ENCODE results near the gene GPC5. TPM values are rescaled to one million over a fixed set of nuclear protein-coding genes. Genes with fewer than 3 reads are reported as not detected.
A peak's percentile ranks its signal among the peaks of the same experiment; 100 is the strongest.

The GPC5 gene
- total and polyA plus RNA-seq, 9 of the 15 experiments (the other 6 are each of a cell fraction or from before 2014, with no cell fraction given): 0.18 to 0.27 TPM; not detected in 7

GRCh38 chr13:92494915-92495314, 1096.5 kb downstream of the GPC5 start (continued):
- TF ChIP-seq, protein P1, sequence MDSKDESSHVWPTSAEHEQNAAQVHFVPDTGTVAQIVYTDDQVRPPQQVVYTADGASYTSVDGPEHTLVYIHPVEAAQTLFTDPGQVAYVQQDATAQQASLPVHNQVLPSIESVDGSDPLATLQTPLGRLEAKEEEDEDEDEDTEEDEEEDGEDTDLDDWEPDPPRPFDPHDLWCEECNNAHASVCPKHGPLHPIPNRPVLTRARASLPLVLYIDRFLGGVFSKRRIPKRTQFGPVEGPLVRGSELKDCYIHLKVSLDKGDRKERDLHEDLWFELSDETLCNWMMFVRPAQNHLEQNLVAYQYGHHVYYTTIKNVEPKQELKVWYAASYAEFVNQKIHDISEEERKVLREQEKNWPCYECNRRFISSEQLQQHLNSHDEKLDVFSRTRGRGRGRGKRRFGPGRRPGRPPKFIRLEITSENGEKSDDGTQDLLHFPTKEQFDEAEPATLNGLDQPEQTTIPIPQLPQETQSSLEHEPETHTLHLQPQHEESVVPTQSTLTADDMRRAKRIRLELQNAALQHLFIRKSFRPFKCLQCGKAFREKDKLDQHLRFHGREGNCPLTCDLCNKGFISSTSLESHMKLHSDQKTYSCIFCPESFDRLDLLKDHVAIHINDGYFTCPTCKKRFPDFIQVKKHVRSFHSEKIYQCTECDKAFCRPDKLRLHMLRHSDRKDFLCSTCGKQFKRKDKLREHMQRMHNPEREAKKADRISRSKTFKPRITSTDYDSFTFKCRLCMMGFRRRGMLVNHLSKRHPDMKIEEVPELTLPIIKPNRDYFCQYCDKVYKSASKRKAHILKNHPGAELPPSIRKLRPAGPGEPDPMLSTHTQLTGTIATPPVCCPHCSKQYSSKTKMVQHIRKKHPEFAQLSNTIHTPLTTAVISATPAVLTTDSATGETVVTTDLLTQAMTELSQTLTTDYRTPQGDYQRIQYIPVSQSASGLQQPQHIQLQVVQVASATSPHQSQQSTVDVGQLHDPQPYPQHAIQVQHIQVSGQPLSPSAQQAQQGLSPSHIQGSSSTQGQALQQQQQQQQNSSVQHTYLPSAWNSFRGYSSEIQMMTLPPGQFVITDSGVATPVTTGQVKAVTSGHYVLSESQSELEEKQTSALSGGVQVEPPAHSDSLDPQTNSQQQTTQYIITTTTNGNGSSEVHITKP (IDR thresholded peaks at IDR 0.05; ENCODE audit: partially characterized antibody): no peak
- TF ChIP-seq FIP1L1 (IDR thresholded peaks at IDR 0.05; ENCODE audit: low read depth, low read length, poor library complexity, severe bottlenecking): no peak
- 0 out of 2 replicates have a peak, but pooled peaks have one; percentile 47 for TF ChIP-seq ZNF785 (CRISPR knock-in tag; IDR thresholded peaks at IDR 0.05)
- 0 out of 2 replicates have a peak, but pooled peaks have one; percentile 27 for TF ChIP-seq ZNF324 (CRISPR knock-in tag; IDR thresholded peaks at IDR 0.05)
- TF ChIP-seq, protein P2, sequence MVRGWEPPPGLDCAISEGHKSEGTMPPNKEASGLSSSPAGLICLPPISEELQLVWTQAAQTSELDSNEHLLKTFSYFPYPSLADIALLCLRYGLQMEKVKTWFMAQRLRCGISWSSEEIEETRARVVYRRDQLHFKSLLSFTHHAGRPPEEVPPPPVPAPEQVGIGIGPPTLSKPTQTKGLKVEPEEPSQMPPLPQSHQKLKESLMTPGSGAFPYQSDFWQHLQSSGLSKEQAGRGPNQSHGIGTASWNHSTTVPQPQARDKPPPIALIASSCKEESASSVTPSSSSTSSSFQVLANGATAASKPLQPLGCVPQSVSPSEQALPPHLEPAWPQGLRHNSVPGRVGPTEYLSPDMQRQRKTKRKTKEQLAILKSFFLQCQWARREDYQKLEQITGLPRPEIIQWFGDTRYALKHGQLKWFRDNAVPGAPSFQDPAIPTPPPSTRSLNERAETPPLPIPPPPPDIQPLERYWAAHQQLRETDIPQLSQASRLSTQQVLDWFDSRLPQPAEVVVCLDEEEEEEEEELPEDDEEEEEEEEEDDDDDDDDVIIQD (CRISPR knock-in tag; IDR thresholded peaks at IDR 0.05): no peak
- no peak for TF ChIP-seq THAP7 (CRISPR knock-in tag; IDR thresholded peaks at IDR 0.05)
- TF ChIP-seq FOXA3 (CRISPR knock-in tag; conservative IDR thresholded peaks at IDR 0.05 in 1 of 2, IDR thresholded peaks at IDR 0.05 in 1 of 2): no peak
- TF ChIP-seq, protein P3, sequence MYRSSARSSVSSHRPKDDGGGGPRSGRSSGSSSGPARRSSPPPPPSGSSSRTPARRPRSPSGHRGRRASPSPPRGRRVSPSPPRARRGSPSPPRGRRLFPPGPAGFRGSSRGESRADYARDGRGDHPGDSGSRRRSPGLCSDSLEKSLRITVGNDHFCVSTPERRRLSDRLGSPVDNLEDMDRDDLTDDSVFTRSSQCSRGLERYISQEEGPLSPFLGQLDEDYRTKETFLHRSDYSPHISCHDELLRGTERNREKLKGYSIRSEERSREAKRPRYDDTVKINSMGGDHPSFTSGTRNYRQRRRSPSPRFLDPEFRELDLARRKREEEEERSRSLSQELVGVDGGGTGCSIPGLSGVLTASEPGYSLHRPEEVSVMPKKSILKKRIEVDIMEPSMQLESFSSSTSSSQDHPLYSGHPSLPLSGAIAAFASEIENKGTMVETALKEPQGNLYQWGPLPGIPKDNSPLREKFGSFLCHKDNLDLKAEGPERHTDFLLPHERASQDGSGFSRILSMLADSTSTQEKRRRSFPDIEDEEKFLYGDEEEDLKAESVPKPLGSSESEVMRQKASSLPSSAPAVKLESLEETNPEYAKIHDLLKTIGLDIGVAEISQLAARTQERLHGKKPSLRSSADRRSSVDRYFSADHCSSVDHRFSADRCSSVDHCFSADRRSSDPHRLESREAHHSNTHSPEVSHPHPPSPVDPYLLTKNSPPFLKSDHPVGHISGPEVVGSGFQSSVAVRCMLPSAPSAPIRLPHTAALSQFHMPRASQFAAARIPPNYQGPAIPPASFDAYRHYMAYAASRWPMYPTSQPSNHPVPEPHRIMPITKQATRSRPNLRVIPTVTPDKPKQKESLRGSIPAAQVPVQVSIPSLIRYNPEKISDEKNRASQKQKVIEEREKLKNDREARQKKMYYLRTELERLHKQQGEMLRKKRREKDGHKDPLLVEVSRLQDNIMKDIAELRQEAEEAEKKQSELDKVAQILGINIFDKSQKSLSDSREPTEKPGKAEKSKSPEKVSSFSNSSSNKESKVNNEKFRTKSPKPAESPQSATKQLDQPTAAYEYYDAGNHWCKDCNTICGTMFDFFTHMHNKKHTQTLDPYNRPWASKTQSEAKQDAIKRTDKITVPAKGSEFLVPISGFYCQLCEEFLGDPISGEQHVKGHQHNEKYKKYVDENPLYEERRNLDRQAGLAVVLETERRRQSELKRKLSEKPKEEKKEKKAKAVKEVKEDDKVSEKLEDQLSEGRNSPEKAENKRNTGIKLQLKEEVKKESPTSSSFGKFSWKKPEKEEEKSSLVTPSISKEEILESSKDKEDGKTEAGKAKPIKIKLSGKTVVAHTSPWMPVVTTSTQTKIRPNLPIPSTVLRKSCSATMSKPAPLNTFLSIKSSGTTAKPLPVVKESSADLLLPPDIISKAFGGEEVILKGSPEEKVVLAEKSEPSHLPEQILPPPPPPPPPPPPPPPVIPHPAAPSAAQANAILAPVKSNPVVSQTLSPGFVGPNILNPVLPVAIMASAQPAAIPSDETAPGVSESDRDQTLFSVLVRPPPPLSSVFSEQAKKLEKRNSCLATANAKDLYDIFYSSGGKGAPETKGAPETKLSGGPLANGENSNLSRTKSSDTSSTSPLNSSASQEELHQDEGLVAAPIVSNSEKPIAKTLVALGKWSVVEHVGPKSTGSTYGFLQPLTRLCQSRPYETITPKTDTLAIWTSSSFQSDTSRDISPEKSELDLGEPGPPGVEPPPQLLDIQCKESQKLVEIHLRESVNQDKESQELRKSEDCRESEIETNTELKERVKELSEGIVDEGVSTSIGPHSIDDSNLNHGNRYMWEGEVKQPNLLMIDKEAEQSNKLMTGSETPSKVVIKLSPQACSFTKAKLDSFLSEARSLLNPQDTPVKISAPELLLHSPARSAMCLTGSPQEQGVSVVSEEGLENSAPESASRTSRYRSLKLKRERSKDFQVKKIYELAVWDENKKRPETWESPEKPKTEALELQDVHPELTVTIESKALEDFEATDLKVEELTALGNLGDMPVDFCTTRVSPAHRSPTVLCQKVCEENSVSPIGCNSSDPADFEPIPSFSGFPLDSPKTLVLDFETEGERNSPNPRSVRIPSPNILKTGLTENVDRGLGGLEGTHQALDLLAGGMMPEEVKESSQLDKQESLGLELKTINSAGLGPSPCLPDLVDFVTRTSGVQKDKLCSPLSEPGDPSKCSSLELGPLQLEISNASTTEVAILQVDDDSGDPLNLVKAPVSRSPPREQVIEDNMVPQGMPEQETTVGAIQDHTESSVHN (IDR thresholded peaks at IDR 0.05; ENCODE audit: borderline replicate concordance in 1 of 2, low read depth in 1 of 2): no peak
